GM23338 (cell line): Measurements from ENCODE around the gene RSPH6A. TPM values are rescaled to one million over a fixed set of nuclear protein-coding genes. Genes with fewer than 3 reads are reported as not detected.

Source experiments
- ATAC-seq: fragments of 200-7000 bp; cut with Tn5 transposase; 3 replicates; pipeline ENCODE4 v1.9.1; 2020
- DNase-seq: peaks from one replicate; pipeline ENCODE4 v3.0.0-alpha.2; 2015; ENCODE audit warnings: low spot score
- H2AFZ ChIP-seq: fragments of 200-600 bp; sonication (generic); 2 replicates; pipeline ENCODE4 v1.8.0; 2016; ENCODE audit warnings: antibody characterized with exemption, mild to moderate bottlenecking, moderate library complexity
- H3F3A ChIP-seq: fragments of 200-600 bp; sonication (generic); replicated peaks from 2 replicates; pipeline ENCODE4 v1.8.0; 2017; ENCODE audit warnings: antibody characterized with exemption, mixed run types, low read depth
- H3K27ac ChIP-seq: fragments of 200-600 bp; sonication (generic); 2 replicates; pipeline ENCODE4 v1.6.1; 2016; ENCODE audit warnings: low read depth
- H3K27me3 ChIP-seq: fragments of 200-600 bp; sonication (generic); 2 replicates; pipeline ENCODE4 v1.8.0; 2016; ENCODE audit warnings: mild to moderate bottlenecking, mixed run types, moderate library complexity; ENCODE audit not compliant: insufficient read depth
- H3K36me3 ChIP-seq: fragments of 200-600 bp; sonication (generic); 2 replicates; pipeline ENCODE4 v1.8.0; 2016; ENCODE audit warnings: mild to moderate bottlenecking; ENCODE audit not compliant: insufficient read depth
- H3K4me1 ChIP-seq: fragments of 200-600 bp; sonication (generic); 2 replicates; pipeline ENCODE4 v1.8.0; 2016; ENCODE audit warnings: mild to moderate bottlenecking, moderate library complexity; ENCODE audit not compliant: insufficient read depth
- H3K4me2 ChIP-seq: fragments of 200-600 bp; sonication (generic); 2 replicates; pipeline ENCODE4 v1.7.1; 2017; ENCODE audit warnings: mixed run types
- H3K4me3 ChIP-seq: fragments of 200-600 bp; sonication (generic); 2 replicates; pipeline ENCODE4 v1.6.1; 2016; ENCODE audit warnings: mixed run types
- H3K79me2 ChIP-seq: fragments of 200-600 bp; sonication (generic); replicated peaks from 2 replicates; pipeline ENCODE4 v1.8.0; 2017; ENCODE audit warnings: mild to moderate bottlenecking; ENCODE audit not compliant: insufficient read depth
- H3K9me2 ChIP-seq: fragments of 200-600 bp; sonication (generic); 2 replicates; pipeline ENCODE4 v1.8.0; 2017; ENCODE audit not compliant: insufficient read depth
- H4K20me1 ChIP-seq: fragments of 200-600 bp; sonication (generic); replicated peaks from 2 replicates; pipeline ENCODE4 v1.8.0; 2017; ENCODE audit warnings: mild to moderate bottlenecking; ENCODE audit not compliant: insufficient read depth
- H3K27ac Mint-ChIP-seq: 2 replicates; pipeline ENCODE4 v1.8.0; 2020; ENCODE audit warnings: inconsistent platforms, mild to moderate bottlenecking, moderate library complexity, mixed read lengths
- H3K27me3 Mint-ChIP-seq: 3 replicates; pipeline ENCODE4 v1.8.0; 2022; ENCODE audit warnings: low read depth, mild to moderate bottlenecking, moderate library complexity, mixed read lengths, inconsistent platforms; ENCODE audit not compliant: insufficient read depth, poor library complexity
- H3K36me3 Mint-ChIP-seq: 3 replicates; pipeline ENCODE4 v1.8.0; 2021; ENCODE audit warnings: low read depth, mild to moderate bottlenecking, inconsistent platforms, moderate library complexity, mixed read lengths
- H3K4me1 Mint-ChIP-seq: 3 replicates; pipeline ENCODE4 v1.8.0; 2020; ENCODE audit warnings: mild to moderate bottlenecking, inconsistent platforms, mixed read lengths
- H3K4me3 Mint-ChIP-seq: 3 replicates; pipeline ENCODE4 v1.8.0; 2021; ENCODE audit warnings: moderate library complexity, mild to moderate bottlenecking, inconsistent platforms, mixed read lengths
- H3K9me3 Mint-ChIP-seq: 3 replicates; pipeline ENCODE4 v1.8.0; 2020; ENCODE audit warnings: moderate library complexity, mild to moderate bottlenecking, inconsistent platforms, mixed read lengths
- CREB1 ChIP-seq: fragments of 250-450 bp; sonication (Bioruptor Pico); IDR thresholded peaks from 2 replicates; pipeline ENCODE4 v1.5.0; 2020; ENCODE audit warnings: low read depth, mild to moderate bottlenecking, moderate library complexity
- CTCF ChIP-seq, 2 experiments: fragments of 200-600 bp in 1 of 2; sonication (generic) in 1 of 2; conservative IDR thresholded peaks; 2 replicates each; pipeline versions ENCODE4 v1.5.1 to v1.6.1; 2016 to 2017; ENCODE audit warnings: antibody characterized with exemption in 2 of 2, low read depth in 2 of 2, mild to moderate bottlenecking in 2 of 2, moderate library complexity in 1 of 2
- ETS1 ChIP-seq: IDR thresholded peaks from 2 replicates; pipeline ENCODE4 v1.6.1; 2016; ENCODE audit warnings: antibody characterized with exemption
- EZH2 ChIP-seq: fragments of 200-600 bp; sonication (generic); IDR thresholded peaks from one replicate; pipeline ENCODE4 v1.8.0; 2017; ENCODE audit warnings: antibody characterized with exemption, mild to moderate bottlenecking, low read depth; ENCODE audit not compliant: unreplicated experiment
- NANOG ChIP-seq: IDR thresholded peaks from 2 replicates; pipeline ENCODE4 v1.6.1; 2016; ENCODE audit warnings: antibody characterized with exemption, borderline replicate concordance
- POLR2AphosphoS5 ChIP-seq: IDR thresholded peaks from 2 replicates; pipeline ENCODE4 v1.6.1; 2016; ENCODE audit warnings: antibody characterized with exemption, low read depth
- STAT1 ChIP-seq: IDR thresholded peaks from one replicate; pipeline ENCODE4 v1.6.1; 2016; ENCODE audit warnings: antibody characterized with exemption; ENCODE audit not compliant: unreplicated experiment
- ZNF114 ChIP-seq: fragments of 250-450 bp; sonication (Bioruptor Pico); IDR thresholded peaks from 2 replicates; pipeline ENCODE4 v1.5.0; 2020; ENCODE audit warnings: mild to moderate bottlenecking, moderate library complexity
- polyA plus RNA-seq: library from polyadenylated mRNA; unstranded; fragments of >200 nt; fragmentation: Nextera tagmentation; extraction: Ambion mirVana; gene quantifications from 2 replicates; pipeline ENCODE4 v1.2.1, GENCODE V29; 2016
- total RNA-seq: library from RNA; depleted of rRNA; stranded (reverse); fragments of >200 nt; shearing (Covaris generic); gene quantifications from 2 replicates; pipeline ENCODE4 v1.2.3, GENCODE V29; 2014
- TF ChIP-seq, protein P1 (sequence below): IDR thresholded peaks from one replicate; pipeline ENCODE4 v1.6.1; 2018; ENCODE audit warnings: antibody characterized with exemption; ENCODE audit not compliant: unreplicated experiment

RSPH6A gene
- total and polyA plus RNA-seq, 2 experiments from 2014 or later: 0.11 to 0.21 TPM

DNA sequence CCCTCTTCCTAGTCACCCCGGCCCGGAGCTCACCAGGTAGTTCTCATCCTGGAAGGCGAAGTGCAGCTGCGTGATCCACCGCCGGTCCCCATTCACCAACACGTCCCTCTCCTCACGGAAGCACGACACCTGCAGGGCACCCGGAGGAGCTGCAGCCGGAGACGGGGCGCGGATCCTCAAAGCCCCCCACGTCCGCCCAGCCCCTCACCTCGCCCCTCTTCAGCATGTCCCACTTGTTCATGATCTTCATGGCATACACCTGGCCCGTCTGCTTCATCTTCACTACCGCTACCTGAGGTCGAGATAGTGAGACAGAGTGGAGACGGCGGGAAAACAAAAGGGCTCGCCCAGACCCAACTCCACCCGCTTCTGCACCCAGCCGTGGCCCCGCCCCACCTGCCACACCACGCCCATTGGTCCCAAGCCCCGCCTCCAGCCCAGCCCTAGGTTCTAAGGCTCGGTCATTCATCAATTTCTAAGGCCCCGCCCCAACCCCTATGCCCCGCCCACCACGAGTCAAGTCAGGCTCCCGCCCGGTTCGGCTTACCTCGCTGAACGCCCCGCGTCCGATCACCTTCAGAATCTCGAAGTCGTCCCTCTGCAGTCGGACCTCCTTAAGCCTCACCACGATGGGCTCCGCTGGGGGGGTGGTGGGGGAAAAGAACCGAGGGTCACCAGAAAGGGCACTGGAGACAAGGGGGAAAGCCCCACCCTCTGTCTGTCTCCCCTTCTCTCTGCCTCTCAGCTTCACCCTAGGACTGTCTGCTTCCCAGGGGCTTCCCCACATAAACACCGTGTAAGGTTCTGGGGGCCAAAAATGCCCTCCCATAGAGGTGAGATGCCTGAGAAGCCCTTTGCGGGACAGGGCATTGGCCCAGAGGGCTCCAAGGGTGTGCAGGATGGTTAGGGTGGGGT is 35.6 kb downstream of the RSPH6A start:
- Histone ChIP-seq H4K20me1 (peaks cover 7% of the 10 kb centered on the region), H3K27me3 (peaks cover 8% of the 10 kb centered on the region), H3K36me3 (no peaks in the 10 kb centered on the region), H3K79me2 (no peaks in the 10 kb centered on the region), H3K9me2 (no peaks in the 10 kb centered on the region), H3K4me3 (peak overlapping the region; percentile 70), H3K27ac (no peak overlapping the region), H3K4me1 (peaks cover 33% of the 10 kb centered on the region), H3F3A (peaks cover 16% of the 10 kb centered on the region; the same call in 1 of the 2 replicates), H3K4me2 (peak overlapping the region; percentile 88), H2AFZ (0 out of 2 replicates have a peak overlapping the region, but pooled peaks have one; percentile 69)
- TF ChIP-seq POLR2AphosphoS5 (peak; percentile 30; the same call in 1 of the 2 replicates), NANOG (no peak), CTCF (conservative IDR thresholded peaks at IDR 0.05; ENCODE audit: low read depth in 2 of 2) (peak; percentile 83 to 84)
- ATAC-seq (peak; percentile 47), DNase-seq (peak; percentile 97)
- Mint-ChIP-seq H3K4me3 (peak overlapping the region; percentile 68), H3K9me3 (no peaks in the 10 kb centered on the region; the same call in 2 of the 3 replicates), H3K27ac (no peak overlapping the region; the same call in 1 of the 2 replicates), H3K27me3 (peaks cover 42% of the 10 kb centered on the region), H3K36me3 (peaks cover 34% of the 10 kb centered on the region), H3K4me1 (peaks cover 38% of the 10 kb centered on the region)

GRCh38 chr19:45778010-45778661 is 37.0 kb downstream of the RSPH6A start:
- peaks cover 26% of the 10 kb centered on the region for H3K4me1 ChIP-seq
- H3K36me3 Mint-ChIP-seq: peaks cover 41% of the 10 kb centered on the region
- H3K79me2 ChIP-seq: no peaks in the 10 kb centered on the region
- peaks cover 10% of the 10 kb centered on the region for H4K20me1 ChIP-seq
- no peak overlapping the region; the same call in 2 of the 3 replicates for H3K4me3 Mint-ChIP-seq
- ATAC-seq (no peak), DNase-seq (no peak)
- TF ChIP-seq, protein P1, sequence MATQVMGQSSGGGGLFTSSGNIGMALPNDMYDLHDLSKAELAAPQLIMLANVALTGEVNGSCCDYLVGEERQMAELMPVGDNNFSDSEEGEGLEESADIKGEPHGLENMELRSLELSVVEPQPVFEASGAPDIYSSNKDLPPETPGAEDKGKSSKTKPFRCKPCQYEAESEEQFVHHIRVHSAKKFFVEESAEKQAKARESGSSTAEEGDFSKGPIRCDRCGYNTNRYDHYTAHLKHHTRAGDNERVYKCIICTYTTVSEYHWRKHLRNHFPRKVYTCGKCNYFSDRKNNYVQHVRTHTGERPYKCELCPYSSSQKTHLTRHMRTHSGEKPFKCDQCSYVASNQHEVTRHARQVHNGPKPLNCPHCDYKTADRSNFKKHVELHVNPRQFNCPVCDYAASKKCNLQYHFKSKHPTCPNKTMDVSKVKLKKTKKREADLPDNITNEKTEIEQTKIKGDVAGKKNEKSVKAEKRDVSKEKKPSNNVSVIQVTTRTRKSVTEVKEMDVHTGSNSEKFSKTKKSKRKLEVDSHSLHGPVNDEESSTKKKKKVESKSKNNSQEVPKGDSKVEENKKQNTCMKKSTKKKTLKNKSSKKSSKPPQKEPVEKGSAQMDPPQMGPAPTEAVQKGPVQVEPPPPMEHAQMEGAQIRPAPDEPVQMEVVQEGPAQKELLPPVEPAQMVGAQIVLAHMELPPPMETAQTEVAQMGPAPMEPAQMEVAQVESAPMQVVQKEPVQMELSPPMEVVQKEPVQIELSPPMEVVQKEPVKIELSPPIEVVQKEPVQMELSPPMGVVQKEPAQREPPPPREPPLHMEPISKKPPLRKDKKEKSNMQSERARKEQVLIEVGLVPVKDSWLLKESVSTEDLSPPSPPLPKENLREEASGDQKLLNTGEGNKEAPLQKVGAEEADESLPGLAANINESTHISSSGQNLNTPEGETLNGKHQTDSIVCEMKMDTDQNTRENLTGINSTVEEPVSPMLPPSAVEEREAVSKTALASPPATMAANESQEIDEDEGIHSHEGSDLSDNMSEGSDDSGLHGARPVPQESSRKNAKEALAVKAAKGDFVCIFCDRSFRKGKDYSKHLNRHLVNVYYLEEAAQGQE: no peak
- TF ChIP-seq NANOG: no peak
- no peak for TF ChIP-seq CREB1 (CRISPR knock-in tag)
- no peak for TF ChIP-seq ETS1
- TF ChIP-seq EZH2: no peak
- no peak for TF ChIP-seq ZNF114 (CRISPR knock-in tag)
- TF ChIP-seq STAT1: no peak
- TF ChIP-seq CTCF (conservative IDR thresholded peaks at IDR 0.05; ENCODE audit: low read depth in 2 of 2): no peak
- H3K4me3 ChIP-seq: no peak overlapping the region
- H2AFZ ChIP-seq: no peak overlapping the region
- no peaks in the 10 kb centered on the region; the same call in 2 of the 3 replicates for H3K9me3 Mint-ChIP-seq
- H3K27me3 ChIP-seq: peaks cover 8% of the 10 kb centered on the region
- H3K4me1 Mint-ChIP-seq: peaks cover 29% of the 10 kb centered on the region
- no peak overlapping the region for H3K27ac ChIP-seq
- no peak overlapping the region for H3K27ac Mint-ChIP-seq
- no peak overlapping the region for H3K4me2 ChIP-seq
- no peaks in the 10 kb centered on the region for H3K9me2 ChIP-seq
- H3F3A ChIP-seq: peaks cover 21% of the 10 kb centered on the region; the same call in 1 of the 2 replicates
- H3K27me3 Mint-ChIP-seq: peaks cover 35% of the 10 kb centered on the region
- 0 out of 2 replicates have a peak, but pooled peaks cover 3% of the 10 kb centered on the region for H3K36me3 ChIP-seq
